Vagina (tissue), 2 donors: Measurements from ENCODE around the gene PCBP3. TPM values are rescaled to one million over a fixed set of nuclear protein-coding genes. Genes with fewer than 3 reads are reported as not detected.

Source experiments
- DNase-seq, 2 donors: peaks; one replicate each; pipeline ENCODE4 v3.0.0-alpha.2; 2017; ENCODE audit errors: extremely low spot score in 2 of 2
- H3K27ac ChIP-seq: fragments of 200-600 bp; sonication (generic); one replicate; pipeline ENCODE4 v1.5.1; 2019
- H3K27me3 ChIP-seq: fragments of 200-600 bp; sonication (generic); one replicate; pipeline ENCODE4 v1.5.1; 2019
- H3K36me3 ChIP-seq, 2 donors: fragments of 200-600 bp; sonication (generic); one replicate each; pipeline ENCODE4 v1.5.1; 2017 to 2019
- H3K4me1 ChIP-seq: fragments of 200-600 bp; sonication (generic); one replicate; pipeline ENCODE4 v1.5.1; 2019
- H3K4me3 ChIP-seq, 2 donors: fragments of 200-600 bp; sonication (generic); 1 replicate in 1 of 2; 2 replicates in 1 of 2; pipeline ENCODE4 v1.5.1; 2016 to 2019
- H3K9me3 ChIP-seq: fragments of 200-600 bp; sonication (generic); one replicate; pipeline ENCODE4 v1.5.1; 2019
- POLR2A ChIP-seq, 2 donors: fragments of 450-650 bp; IDR thresholded peaks; one replicate each; pipeline ENCODE4 v1.6.1; 2017; ENCODE audit warnings: antibody characterized with exemption in 2 of 2, mild to moderate bottlenecking in 2 of 2, moderate library complexity in 2 of 2
- POLR2AphosphoS5 ChIP-seq, 2 donors: sonication (generic); formaldehyde crosslinking; IDR thresholded peaks; one replicate each; pipeline ENCODE4 v1.9.0; 2017; ENCODE audit warnings: antibody characterized with exemption in 2 of 2, mild to moderate bottlenecking in 2 of 2, low read depth in 1 of 2; ENCODE audit not compliant: insufficient read depth in 1 of 2
- intact Hi-C: fragments of 100-400 bp; cut with DNase I; formaldehyde crosslinking; loops from one replicate; pipeline ENCODE4 v1.15.1; 2023
- total RNA-seq: library from RNA; depleted of rRNA; stranded (reverse); fragments of >200 nt; gene quantifications from one replicate; pipeline ENCODE4 v1.2.3, GENCODE V29; 2016
- TF ChIP-seq, protein P1 (sequence below), 3 experiments: fragments of 450-650 bp in 2 of 3; fragments of 200-600 bp in 1 of 3; sonication (generic) in 1 of 3; IDR thresholded peaks; one replicate each; pipeline ENCODE4 v1.5.1; 2017 to 2019; ENCODE audit warnings: antibody characterized with exemption in 3 of 3, mild to moderate bottlenecking in 2 of 3, moderate library complexity in 2 of 3

PCBP3 gene
- total RNA-seq, 1 donor from 2014 or later, result 4.9 TPM

DNA sequence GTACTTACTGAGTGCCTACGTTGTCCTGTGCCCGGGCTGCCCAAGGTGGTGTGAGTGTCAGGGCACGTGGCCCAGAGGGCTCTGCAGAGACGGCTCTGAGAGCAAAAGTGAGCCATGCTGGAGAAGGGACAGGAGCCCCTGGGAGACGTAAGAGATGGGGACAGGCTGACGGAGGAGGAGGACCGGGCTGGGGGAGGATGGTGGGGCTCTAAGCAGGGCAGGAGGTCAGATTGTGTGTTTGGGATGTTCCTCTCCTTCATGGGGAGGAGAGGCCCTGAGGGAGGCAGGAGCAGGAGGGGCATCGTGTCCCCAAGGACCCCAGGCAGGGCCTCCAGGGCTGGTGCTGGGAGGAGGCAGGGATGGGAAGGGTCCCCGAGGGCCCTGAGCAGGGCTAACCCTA lies 158.9 kb downstream of the PCBP3 start:
- no peaks in the 10 kb centered on the region for H3K27me3 ChIP-seq
- intact Hi-C loops, result no loop called here
- no peak for DNase-seq

DNA sequence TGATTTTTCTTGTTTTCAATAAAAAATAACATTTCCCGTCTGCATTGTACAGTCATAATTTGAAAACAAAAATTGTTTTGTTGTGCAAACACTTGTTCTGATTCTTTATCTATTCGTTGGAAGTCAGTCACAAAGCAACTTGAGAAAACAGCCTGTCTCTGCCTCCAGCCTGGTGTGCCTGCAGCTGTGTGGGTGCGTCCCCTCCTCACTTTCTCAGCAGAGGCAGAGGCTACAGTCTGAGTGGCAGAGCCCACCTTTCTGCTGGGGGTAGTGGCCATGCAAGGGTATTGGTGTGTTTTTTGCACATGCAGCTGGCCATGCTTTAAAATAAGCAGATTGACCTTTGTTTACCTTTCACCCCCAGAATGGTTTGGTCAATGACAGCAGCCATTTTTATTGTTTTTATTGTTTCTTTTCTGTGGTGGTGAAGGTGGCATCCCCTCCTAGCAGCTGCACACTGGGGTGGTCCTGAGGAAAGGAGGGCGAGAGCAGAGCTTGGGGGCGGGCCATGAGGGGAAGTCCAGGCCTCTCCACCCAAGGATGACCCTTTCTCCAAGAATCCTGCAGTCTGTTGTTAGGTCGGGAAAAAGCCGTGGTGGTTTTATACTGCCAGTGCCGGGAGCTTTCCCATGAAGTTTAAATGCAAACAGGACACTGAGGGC lies 159.6 kb downstream of the PCBP3 start:
- no peaks in the 10 kb centered on the region for H3K4me1 ChIP-seq
- intact Hi-C loops, result no loop called here
- H3K36me3 ChIP-seq, result no peaks in the 10 kb centered on the region
- no peak overlapping the region for H3K27ac ChIP-seq
- no peak overlapping the region for H3K4me3 ChIP-seq
- DNase-seq, result no peak
- H3K9me3 ChIP-seq, result no peaks in the 10 kb centered on the region
- no peak for TF ChIP-seq POLR2AphosphoS5 (IDR thresholded peaks at IDR 0.05; ENCODE audit: insufficient read depth in 1 of 2, low read depth in 1 of 2)
- TF ChIP-seq, protein P1, sequence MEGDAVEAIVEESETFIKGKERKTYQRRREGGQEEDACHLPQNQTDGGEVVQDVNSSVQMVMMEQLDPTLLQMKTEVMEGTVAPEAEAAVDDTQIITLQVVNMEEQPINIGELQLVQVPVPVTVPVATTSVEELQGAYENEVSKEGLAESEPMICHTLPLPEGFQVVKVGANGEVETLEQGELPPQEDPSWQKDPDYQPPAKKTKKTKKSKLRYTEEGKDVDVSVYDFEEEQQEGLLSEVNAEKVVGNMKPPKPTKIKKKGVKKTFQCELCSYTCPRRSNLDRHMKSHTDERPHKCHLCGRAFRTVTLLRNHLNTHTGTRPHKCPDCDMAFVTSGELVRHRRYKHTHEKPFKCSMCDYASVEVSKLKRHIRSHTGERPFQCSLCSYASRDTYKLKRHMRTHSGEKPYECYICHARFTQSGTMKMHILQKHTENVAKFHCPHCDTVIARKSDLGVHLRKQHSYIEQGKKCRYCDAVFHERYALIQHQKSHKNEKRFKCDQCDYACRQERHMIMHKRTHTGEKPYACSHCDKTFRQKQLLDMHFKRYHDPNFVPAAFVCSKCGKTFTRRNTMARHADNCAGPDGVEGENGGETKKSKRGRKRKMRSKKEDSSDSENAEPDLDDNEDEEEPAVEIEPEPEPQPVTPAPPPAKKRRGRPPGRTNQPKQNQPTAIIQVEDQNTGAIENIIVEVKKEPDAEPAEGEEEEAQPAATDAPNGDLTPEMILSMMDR (IDR thresholded peaks at IDR 0.05), result no peak
- TF ChIP-seq POLR2A (IDR thresholded peaks at IDR 0.05), result no peak
- no peaks in the 10 kb centered on the region for H3K27me3 ChIP-seq

More for the DNA sequence above, 158.9 kb downstream of the PCBP3 start:
- Histone ChIP-seq H3K4me1 (no peaks in the 10 kb centered on the region), H3K27ac (no peak overlapping the region), H3K9me3 (no peaks in the 10 kb centered on the region), H3K36me3 (no peaks in the 10 kb centered on the region), H3K4me3 (no peak overlapping the region)
- TF ChIP-seq, protein P1 (IDR thresholded peaks at IDR 0.05), result no peak
- TF ChIP-seq POLR2AphosphoS5 (IDR thresholded peaks at IDR 0.05; ENCODE audit: insufficient read depth in 1 of 2, low read depth in 1 of 2), result no peak
- no peak for TF ChIP-seq POLR2A (IDR thresholded peaks at IDR 0.05)

DNA sequence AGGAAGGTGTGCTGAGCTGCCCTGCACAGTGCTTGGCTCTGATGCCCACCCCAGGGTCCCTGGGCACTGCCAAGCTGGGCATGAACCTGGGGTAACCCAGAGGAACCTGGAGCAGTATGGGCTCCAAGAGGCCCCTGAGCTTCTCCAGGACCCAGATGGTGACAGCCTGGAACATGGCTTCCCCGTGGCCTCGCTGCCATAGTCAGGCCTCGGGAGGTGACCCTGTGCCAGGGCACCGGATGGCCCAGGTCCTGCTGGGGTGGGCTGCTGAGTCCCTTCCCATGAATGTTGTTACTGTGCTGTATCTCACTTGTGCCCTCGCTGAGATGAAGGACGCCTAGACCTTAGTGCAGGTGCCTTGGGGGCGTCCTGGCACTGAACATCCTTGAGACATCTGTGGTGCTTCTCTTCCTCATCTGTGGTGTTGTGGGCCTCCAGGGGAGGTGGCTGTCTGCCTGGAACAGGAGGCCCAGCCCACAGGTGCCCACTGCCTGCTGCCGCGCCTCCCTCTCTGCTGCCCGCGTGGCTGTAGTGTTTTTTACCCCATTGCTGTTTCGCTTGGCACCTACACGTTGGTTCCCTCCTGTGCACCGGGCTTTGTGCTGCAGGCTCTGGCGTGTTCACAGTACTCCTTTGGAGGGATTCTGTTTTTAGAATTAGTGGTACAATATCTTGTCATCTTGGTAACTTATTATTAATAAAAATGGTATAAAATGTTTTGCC lies 160.3 kb downstream of the PCBP3 start:
- Histone ChIP-seq H3K4me3 (no peak overlapping the region), H3K9me3 (no peaks in the 10 kb centered on the region), H3K27me3 (no peaks in the 10 kb centered on the region), H3K27ac (no peak overlapping the region), H3K36me3 (no peaks in the 10 kb centered on the region), H3K4me1 (no peaks in the 10 kb centered on the region)
- intact Hi-C loops, result no loop called here
- no peak for DNase-seq
- TF ChIP-seq, protein P1 (IDR thresholded peaks at IDR 0.05), result no peak
- TF ChIP-seq POLR2A (IDR thresholded peaks at IDR 0.05) (no peak), POLR2AphosphoS5 (IDR thresholded peaks at IDR 0.05; ENCODE audit: insufficient read depth in 1 of 2, low read depth in 1 of 2) (no peak)

DNA sequence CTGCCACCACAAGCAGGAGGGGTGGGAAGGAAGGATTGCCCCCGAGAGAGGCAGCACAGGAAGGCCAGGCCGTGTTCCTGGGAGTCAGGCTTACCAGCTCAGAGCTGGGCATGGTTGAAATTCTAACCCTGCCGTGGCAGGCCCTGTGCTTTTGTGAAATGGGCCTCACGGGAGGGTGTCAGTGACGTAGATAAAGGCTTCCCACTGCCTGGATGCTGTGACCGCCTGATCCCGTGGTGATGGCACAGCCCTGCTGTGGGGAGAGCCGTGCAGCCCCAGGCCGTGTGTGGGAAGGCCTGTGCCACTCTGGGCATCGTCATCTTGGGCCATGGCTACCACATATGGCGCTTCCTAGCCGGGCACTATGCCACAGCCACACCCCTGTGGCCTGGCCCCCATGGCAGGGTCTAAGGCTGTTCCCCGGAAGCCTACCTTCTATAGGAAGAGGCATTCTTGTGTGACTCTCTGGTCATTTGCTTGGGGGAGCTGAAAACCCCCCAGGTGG lies 161.3 kb downstream of the PCBP3 start:
- Histone ChIP-seq H3K4me3 (no peak overlapping the region), H3K27me3 (no peaks in the 10 kb centered on the region), H3K27ac (no peak overlapping the region), H3K36me3 (no peaks in the 10 kb centered on the region), H3K4me1 (no peaks in the 10 kb centered on the region), H3K9me3 (no peaks in the 10 kb centered on the region)
- DNase-seq, result no peak
- TF ChIP-seq POLR2AphosphoS5 (IDR thresholded peaks at IDR 0.05; ENCODE audit: insufficient read depth in 1 of 2, low read depth in 1 of 2) (no peak), POLR2A (IDR thresholded peaks at IDR 0.05) (no peak)
- TF ChIP-seq, protein P1 (IDR thresholded peaks at IDR 0.05), result no peak
- intact Hi-C loops, result no loop called here

DNA sequence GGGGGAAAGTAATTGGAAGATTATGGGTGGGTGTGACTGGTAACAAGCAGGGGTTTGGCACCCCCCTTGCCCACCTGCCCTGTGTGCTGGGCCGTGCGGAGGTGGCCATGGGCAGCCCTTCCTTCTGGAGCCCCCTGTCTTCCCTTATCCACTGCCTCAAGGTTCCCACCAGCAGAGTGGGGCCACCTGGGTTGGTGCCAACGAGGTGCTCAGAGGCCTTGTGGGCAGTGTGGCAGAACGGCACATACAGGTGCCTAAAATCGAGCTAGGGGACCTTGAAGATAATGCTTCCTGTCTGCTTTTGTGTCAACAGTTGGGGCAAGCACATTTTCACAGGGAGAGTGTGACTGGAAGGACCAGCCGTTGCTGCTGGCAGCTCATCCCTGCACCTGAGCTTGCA lies 161.8 kb downstream of the PCBP3 start:
- TF ChIP-seq POLR2A (IDR thresholded peaks at IDR 0.05) (no peak), POLR2AphosphoS5 (IDR thresholded peaks at IDR 0.05; ENCODE audit: insufficient read depth in 1 of 2, low read depth in 1 of 2) (no peak)
- TF ChIP-seq, protein P1 (IDR thresholded peaks at IDR 0.05), result no peak
- no peak for DNase-seq
- intact Hi-C loops, result no loop called here
- Histone ChIP-seq H3K27me3 (no peaks in the 10 kb centered on the region), H3K4me3 (no peak overlapping the region), H3K36me3 (no peaks in the 10 kb centered on the region), H3K9me3 (no peaks in the 10 kb centered on the region), H3K4me1 (no peaks in the 10 kb centered on the region), H3K27ac (no peak overlapping the region)
